NCI-H128 (cell line): Measurements from ENCODE around the gene RAB29.
"Not testable (repeated sequence)": the region's sequence is repeated elsewhere in the genome, so short reads cannot be mapped to it uniquely, and the experiment has no call there.

Experiments used
- DNase-seq: peaks from one replicate; lab custom pipeline; 2025; ENCODE audit not compliant: unreplicated experiment; lab: John Stamatoyannopoulos, UW

Gene RAB29

DNA sequence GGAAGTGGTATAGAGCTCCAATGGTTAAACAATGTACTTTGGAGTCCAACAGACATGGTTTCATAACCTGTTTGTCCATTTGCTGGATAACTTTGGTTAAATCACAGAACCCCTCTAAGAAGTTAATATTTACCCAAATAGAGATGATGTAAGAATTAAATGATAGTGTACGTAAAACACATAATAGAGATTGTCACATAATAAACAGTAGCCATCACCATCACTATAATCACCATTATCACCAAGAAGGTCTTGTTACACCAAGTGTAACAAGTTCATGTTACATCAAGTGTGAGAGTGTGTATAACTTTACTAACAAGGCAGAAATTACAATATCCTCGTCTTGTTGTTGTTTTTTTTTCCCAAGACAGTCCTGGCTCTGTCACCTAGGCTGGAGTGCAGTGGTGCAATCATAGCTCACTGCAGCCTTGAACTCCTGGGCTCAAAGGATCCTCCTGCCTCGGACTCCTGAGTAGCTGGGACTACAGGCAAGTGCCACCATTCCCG lies 48.6 kb downstream of the RAB29 start:
- no peak for DNase-seq

DNA sequence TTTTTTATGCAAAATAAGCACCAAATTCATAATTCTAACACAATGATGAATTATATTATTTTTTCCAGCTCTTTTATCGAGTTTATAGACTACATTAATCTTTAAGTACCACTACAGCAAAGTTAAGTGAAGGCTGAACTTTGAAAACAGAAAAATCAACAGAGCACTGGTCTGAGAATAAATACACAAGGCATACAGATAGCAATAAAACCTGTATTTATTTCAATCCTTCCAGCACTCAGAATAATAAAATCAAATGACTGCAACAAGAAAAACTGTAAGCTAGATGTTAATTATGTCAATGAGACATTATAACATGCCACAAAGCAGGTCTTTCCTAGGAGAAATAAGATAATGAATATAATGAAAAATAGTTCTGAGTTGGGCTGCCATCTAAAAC lies 49.8 kb downstream of the RAB29 start:
- no peak for DNase-seq

DNA sequence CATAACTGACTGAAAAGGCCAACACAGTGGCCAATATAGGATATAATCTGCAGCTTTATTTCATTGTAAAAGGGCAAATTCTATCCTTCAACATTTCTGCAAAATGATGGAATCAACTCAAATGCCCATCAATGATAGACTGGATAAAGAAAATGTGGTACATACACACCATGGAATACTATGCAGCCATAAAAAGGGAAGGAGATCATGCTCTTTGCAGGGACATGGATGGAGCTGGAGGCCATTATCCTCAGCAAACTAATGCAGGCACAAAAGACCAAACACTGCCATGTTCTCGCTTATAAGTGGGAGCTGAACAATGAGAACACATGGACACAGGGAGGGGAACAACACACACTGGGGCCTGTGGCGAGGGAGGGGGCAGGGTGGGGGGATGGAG lies 54.5 kb downstream of the RAB29 start:
- not testable (repeated sequence) for DNase-seq

DNA sequence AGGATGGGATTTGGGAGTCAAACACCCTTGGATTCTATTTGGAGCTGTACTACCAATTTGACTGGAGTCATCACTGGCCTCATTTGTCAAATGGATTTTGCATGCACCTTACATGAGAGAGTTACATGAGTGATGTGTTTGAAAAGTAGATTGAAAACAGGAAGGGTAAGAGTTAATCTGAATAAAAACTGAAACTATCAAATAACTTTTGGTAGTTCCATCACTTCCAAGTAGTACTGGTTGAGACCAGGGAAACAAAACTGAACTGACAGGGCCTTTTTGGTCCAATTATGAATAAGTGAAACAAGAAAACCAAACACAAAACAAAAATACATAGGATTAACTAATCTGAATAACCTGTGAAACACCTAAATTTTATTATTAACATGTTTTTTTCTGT lies 55.5 kb downstream of the RAB29 start:
- no peak for DNase-seq

DNA sequence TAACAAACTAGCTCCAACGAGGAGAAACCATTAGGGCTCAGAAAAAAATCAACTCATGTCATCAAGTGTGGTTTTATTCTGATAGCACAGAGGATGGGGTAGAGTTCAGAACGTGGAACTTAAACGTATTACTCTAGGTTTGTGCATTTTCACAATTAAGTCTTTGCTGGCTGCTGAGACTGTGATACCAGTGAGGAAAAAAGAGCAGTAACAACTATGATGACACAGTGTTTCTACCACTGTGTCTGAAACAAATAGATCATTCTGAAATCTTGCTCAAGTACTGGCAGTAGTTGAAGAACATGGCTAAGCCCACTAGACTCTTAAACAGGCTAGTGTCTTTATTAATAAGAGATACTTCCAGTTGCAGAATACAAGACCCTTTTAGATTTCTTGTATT lies 56.3 kb downstream of the RAB29 start:
- no peak for DNase-seq
